WTC11 (cell line): ENCODE results near the gene AGR2. TPM values are rescaled to one million over a fixed set of nuclear protein-coding genes. Genes with fewer than 3 reads are reported as not detected.

ENCODE experiments used
- ATAC-seq: fragments of 200-7000 bp; cut with Tn5 transposase; 2 replicates; pipeline ENCODE4 v1.10.0; 2021; ENCODE audit warnings: mild to moderate bottlenecking, moderate library complexity
- CTCF ChIA-PET: fragments of 300-600 bp; sonication (Branson Sonifier 250); formaldehyde crosslinking; loops from one replicate; lab custom pipeline; 2021; ENCODE audit warnings: antibody characterized with exemption; lab: Charles Lee
- POLR2A ChIA-PET: fragments of 350-600 bp; sonication (Branson Sonifier 250); formaldehyde crosslinking; loops from one replicate; lab custom pipeline; 2021; ENCODE audit warnings: antibody characterized with exemption; lab: Charles Lee
- DNase-seq: peaks from one replicate; pipeline ENCODE4 v3.0.0; 2021; ENCODE audit warnings: low spot score
- H3K27ac Mint-ChIP-seq: 2 replicates; pipeline ENCODE4 v1.8.0; 2021; ENCODE audit warnings: mixed read lengths
- H3K27me3 Mint-ChIP-seq: 2 replicates; pipeline ENCODE4 v1.8.0; 2021; ENCODE audit warnings: low read depth, mild to moderate bottlenecking, moderate library complexity, mixed read lengths
- H3K36me3 Mint-ChIP-seq: 2 replicates; pipeline ENCODE4 v1.8.0; 2021; ENCODE audit warnings: mixed read lengths
- H3K4me1 Mint-ChIP-seq: 2 replicates; pipeline ENCODE4 v1.8.0; 2022; ENCODE audit warnings: mixed read lengths
- H3K4me3 Mint-ChIP-seq: 2 replicates; pipeline ENCODE4 v1.8.0; 2021; ENCODE audit warnings: mild to moderate bottlenecking, moderate library complexity, mixed read lengths
- H3K9me3 Mint-ChIP-seq: 2 replicates; pipeline ENCODE4 v1.8.0; 2021; ENCODE audit warnings: mixed read lengths
- ATF6 ChIP-seq: sonication (generic); formaldehyde crosslinking; IDR thresholded peaks from 2 replicates; pipeline ENCODE4 v1.8.1; 2023; ENCODE audit warnings: mild to moderate bottlenecking, missing genetic modification reagents
- CDX4 ChIP-seq: fragments of 250-450 bp; sonication (Bioruptor Pico); IDR thresholded peaks from 2 replicates; pipeline ENCODE4 v1.9.0; 2021; ENCODE audit warnings: moderate library complexity, mild to moderate bottlenecking, inconsistent platforms, borderline replicate concordance
- CREB1 ChIP-seq: sonication (generic); formaldehyde crosslinking; IDR thresholded peaks from 2 replicates; pipeline ENCODE4 v1.8.0; 2023; ENCODE audit warnings: mild to moderate bottlenecking, missing genetic modification reagents
- CREM ChIP-seq: sonication (generic); formaldehyde crosslinking; IDR thresholded peaks from 2 replicates; pipeline ENCODE4 v1.8.1; 2022; ENCODE audit warnings: mild to moderate bottlenecking, missing genetic modification reagents, moderate library complexity
- E2F4 ChIP-seq: sonication (generic); formaldehyde crosslinking; IDR thresholded peaks from 2 replicates; pipeline ENCODE4 v1.8.1; 2022; ENCODE audit warnings: low read depth, mild to moderate bottlenecking, moderate library complexity, missing genetic modification reagents, borderline replicate concordance
- ELF4 ChIP-seq: sonication (generic); formaldehyde crosslinking; IDR thresholded peaks from 2 replicates; pipeline ENCODE4 v1.8.1; 2022; ENCODE audit warnings: low read depth, mild to moderate bottlenecking, moderate library complexity, missing genetic modification reagents
- HMGA2 ChIP-seq: fragments of 250-450 bp; sonication (Bioruptor Pico); IDR thresholded peaks from 2 replicates; pipeline ENCODE4 v1.4.0; 2021; ENCODE audit warnings: mild to moderate bottlenecking, moderate library complexity
- IRF1 ChIP-seq: sonication (generic); formaldehyde crosslinking; IDR thresholded peaks from 2 replicates; pipeline ENCODE4 v1.8.0; 2023; ENCODE audit warnings: missing genetic modification reagents
- MLX ChIP-seq: sonication (generic); formaldehyde crosslinking; IDR thresholded peaks from 2 replicates; pipeline ENCODE4 v1.8.1; 2023; ENCODE audit warnings: mild to moderate bottlenecking, missing genetic modification reagents, moderate library complexity
- NFATC4 ChIP-seq: fragments of 250-450 bp; sonication (Bioruptor Pico); IDR thresholded peaks from 2 replicates; pipeline ENCODE4 v1.9.0; 2021; ENCODE audit warnings: mild to moderate bottlenecking
- PRRX2 ChIP-seq: fragments of 250-450 bp; sonication (Bioruptor Pico); IDR thresholded peaks from 2 replicates; pipeline ENCODE4 v1.8.0; 2021; ENCODE audit warnings: mild to moderate bottlenecking
- RORB ChIP-seq: fragments of 250-450 bp; sonication (Bioruptor Pico); IDR thresholded peaks from 2 replicates; pipeline ENCODE4 v1.9.0; 2021; ENCODE audit warnings: mild to moderate bottlenecking
- TEAD4 ChIP-seq: sonication (generic); formaldehyde crosslinking; IDR thresholded peaks from 2 replicates; pipeline ENCODE4 v1.8.0; 2022; ENCODE audit warnings: mild to moderate bottlenecking, missing genetic modification reagents
- USF2 ChIP-seq: sonication (generic); formaldehyde crosslinking; IDR thresholded peaks from 2 replicates; pipeline ENCODE4 v1.8.1; 2023; ENCODE audit warnings: mild to moderate bottlenecking, missing genetic modification reagents, moderate library complexity
- ZNF138 ChIP-seq: sonication (generic); formaldehyde crosslinking; conservative IDR thresholded peaks from 2 replicates; pipeline ENCODE4 v1.8.1; 2022; ENCODE audit warnings: mild to moderate bottlenecking, moderate library complexity, missing genetic modification reagents
- ZNF219 ChIP-seq: sonication (generic); formaldehyde crosslinking; IDR thresholded peaks from 2 replicates; pipeline ENCODE4 v1.8.0; 2023; ENCODE audit warnings: missing genetic modification reagents, mild to moderate bottlenecking, borderline replicate concordance
- ZNF232 ChIP-seq: sonication (generic); formaldehyde crosslinking; IDR thresholded peaks from 2 replicates; pipeline ENCODE4 v1.8.0; 2022; ENCODE audit warnings: mild to moderate bottlenecking, missing genetic modification reagents
- ZNF263 ChIP-seq: sonication (generic); formaldehyde crosslinking; IDR thresholded peaks from 2 replicates; pipeline ENCODE4 v1.8.1; 2022; ENCODE audit warnings: low read depth, mild to moderate bottlenecking, moderate library complexity, missing genetic modification reagents
- ZNF425 ChIP-seq: fragments of 250-450 bp; sonication (Bioruptor Pico); conservative IDR thresholded peaks from 2 replicates; pipeline ENCODE4 v1.9.0; 2021; ENCODE audit warnings: mild to moderate bottlenecking
- ZNF532 ChIP-seq: fragments of 250-450 bp; sonication (Bioruptor Pico); IDR thresholded peaks from 2 replicates; pipeline ENCODE4 v1.9.0; 2021; ENCODE audit warnings: mild to moderate bottlenecking, borderline replicate concordance
- ZNF671 ChIP-seq: fragments of 250-450 bp; sonication (Bioruptor Pico); IDR thresholded peaks from 2 replicates; pipeline ENCODE4 v1.8.0; 2021; ENCODE audit warnings: mild to moderate bottlenecking
- total RNA-seq: library from RNA; stranded (reverse); gene quantifications from 3 replicates; pipeline ENCODE4 v1.2.3, GENCODE V29; 2021

AGR2 gene
- total RNA-seq, 1 experiment from 2014 or later, result 1.6 TPM

- TF ChIP-seq ATF6 (CRISPR knock-in tag) (no peak), PRRX2 (no peak), ZNF425 (CRISPR knock-in tag) (no peak), CDX4 (CRISPR knock-in tag) (no peak), ZNF138 (CRISPR knock-in tag) (no peak)
Observed at GRCh38 chr7:16815001-16815400, 10.2 kb upstream of the AGR2 start (continued).

GRCh38 chr7:16813232-16813616 lies 8.4 kb upstream of the AGR2 start:
- no peaks in the 10 kb centered on the region for H3K4me1 Mint-ChIP-seq
- H3K27ac Mint-ChIP-seq, result no peak overlapping the region
- H3K36me3 Mint-ChIP-seq, result no peaks in the 10 kb centered on the region
- DNase-seq (no peak), ATAC-seq (no peak)
- H3K9me3 Mint-ChIP-seq, result peaks cover 3% of the 10 kb centered on the region; the same call in 1 of the 2 replicates
- H3K27me3 Mint-ChIP-seq, result no peaks in the 10 kb centered on the region
- ChIA-PET CTCF (no interaction called here), POLR2A (no interaction called here)
- H3K4me3 Mint-ChIP-seq, result no peak overlapping the region
- TF ChIP-seq HMGA2 (no peak), MLX (no peak), IRF1 (CRISPR knock-in tag) (no peak), TEAD4 (no peak), ZNF263 (CRISPR knock-in tag) (no peak), E2F4 (CRISPR knock-in tag) (no peak), ZNF532 (no peak), CREM (CRISPR knock-in tag) (no peak), RORB (CRISPR knock-in tag) (no peak), NFATC4 (CRISPR knock-in tag) (no peak), ZNF219 (CRISPR knock-in tag) (no peak), ATF6 (CRISPR knock-in tag) (no peak), CREB1 (CRISPR knock-in tag) (no peak), ZNF232 (no peak), USF2 (no peak), ZNF671 (CRISPR knock-in tag) (no peak), ELF4 (CRISPR knock-in tag) (no peak)
